GM21423 (cell line): ENCODE measurements around the gene FBXO24.
"Not testable (repeated sequence)": the region's sequence is repeated elsewhere in the genome, so short reads cannot be mapped to it uniquely, and the experiment has no call there.

Source experiments
- ATAC-seq: cut with Tn5 transposase; IDR thresholded peaks from one replicate; pipeline ENCODE4 v1.9.1; 2021; ENCODE audit warnings: mild to moderate bottlenecking, moderate library complexity; ENCODE audit not compliant: unreplicated experiment

FBXO24 gene

GRCh38 chr7:100586266-100587025, at the start of gene FBXO24:
Gene FBXO24, plus strand, starts transcription at chr7:100586328. Its CDS starts 298 bp downstream, at chr7:100586626.
- peak; percentile 77 for ATAC-seq

DNA sequence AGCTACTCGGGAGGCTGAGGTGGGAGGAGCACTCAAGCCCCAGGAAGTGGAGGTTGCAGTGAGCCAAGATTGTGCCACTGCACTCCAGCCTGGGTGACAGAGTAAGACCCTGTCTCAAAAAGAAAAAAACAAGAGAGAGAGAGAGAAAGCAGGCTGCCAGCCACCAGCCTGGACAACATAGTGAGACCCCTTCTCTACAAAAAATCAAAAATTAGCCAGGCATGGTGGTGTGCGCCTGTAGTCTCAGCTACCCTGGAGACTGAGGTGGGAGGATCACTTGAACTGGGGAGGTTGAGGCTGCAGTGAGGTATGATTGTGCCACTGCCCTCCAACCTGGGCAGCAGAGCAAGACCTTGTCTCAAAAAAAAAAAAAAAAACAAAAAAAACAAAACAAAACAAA, 49.4 kb upstream of the FBXO24 start:
- not testable (repeated sequence) for ATAC-seq

GRCh38 chr7:100538348-100538653, 47.8 kb upstream of the FBXO24 start:
- ATAC-seq = no peak

DNA sequence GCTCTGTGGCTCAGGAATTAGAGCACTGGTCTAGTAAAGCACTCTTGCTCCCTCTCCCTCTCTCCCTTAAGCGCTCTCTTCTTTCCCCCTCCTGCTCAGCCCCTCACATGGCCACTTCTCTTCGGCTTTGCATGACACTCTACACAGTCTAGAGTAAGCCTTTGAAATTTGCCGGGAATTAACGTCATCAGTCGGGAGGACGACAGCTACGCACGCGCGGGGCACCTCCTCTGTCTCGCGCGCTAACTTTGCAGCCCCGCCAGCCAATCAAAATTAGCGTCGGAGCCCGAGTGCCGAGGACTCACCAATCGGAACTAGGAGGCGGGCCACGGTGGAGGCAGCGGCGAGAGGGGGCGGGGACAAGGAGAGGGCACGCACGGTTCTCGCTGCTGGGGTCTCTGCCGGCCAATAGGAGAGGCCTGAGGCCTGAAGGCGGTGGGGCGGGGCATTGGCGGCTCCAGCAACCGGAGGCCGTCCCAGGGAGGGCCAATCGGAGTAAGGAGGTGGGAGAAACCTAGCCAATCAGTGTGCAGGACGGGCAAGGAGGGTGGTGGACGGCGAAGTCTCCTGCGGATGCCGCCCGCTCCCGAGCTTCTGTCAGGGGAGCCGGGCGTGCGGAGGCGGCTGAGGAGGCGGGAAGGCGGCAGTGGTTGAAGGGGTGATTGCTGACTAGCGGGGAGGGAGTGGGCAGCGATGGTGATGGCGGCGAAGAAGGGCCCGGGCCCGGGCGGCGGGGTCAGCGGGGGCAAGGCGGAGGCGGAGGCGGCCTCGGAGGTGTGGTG, 47.3 kb upstream of the FBXO24 start, which contains the start of gene AGFG2:
AGFG2 (plus strand) TSS at position 550 of the 782 bp plus-strand sequence; CDS start at position 694, 144 bp downstream.
- ATAC-seq = peak; percentile 96

- no peak for ATAC-seq
Measured at GRCh38 chr7:100539436-100540006, 46.6 kb upstream of the FBXO24 start.

DNA sequence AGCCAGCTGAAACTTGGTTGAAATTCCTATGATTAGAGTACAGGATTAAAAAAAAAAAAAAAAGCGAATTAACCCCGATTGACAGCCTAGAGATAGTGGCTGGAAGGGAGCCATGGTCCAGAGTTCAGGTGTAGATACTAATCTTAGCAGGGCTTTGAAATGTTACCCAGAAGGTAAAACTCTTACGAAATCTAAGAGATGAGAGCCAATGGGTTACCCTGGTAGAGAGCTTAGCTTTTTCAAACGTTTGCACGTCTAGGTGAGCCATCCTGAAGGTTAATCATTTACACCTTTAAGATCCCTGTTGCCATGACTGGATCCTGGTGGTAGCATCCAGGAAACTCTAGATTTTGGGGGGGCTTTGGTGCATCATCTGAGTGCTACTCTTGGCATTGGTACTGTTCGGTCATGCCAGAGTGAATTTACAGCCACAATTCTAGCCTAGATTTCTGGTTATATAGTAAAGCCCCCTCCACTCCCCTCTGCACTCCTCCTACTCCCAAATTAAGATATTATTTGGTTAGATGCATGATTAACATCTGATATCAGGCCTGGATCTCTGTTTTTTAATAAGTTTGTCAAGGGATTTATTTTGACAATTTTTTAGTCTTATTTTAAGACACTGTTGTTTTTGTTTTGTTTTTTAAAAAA, 45.9 kb upstream of the FBXO24 start:
- no peak for ATAC-seq

DNA sequence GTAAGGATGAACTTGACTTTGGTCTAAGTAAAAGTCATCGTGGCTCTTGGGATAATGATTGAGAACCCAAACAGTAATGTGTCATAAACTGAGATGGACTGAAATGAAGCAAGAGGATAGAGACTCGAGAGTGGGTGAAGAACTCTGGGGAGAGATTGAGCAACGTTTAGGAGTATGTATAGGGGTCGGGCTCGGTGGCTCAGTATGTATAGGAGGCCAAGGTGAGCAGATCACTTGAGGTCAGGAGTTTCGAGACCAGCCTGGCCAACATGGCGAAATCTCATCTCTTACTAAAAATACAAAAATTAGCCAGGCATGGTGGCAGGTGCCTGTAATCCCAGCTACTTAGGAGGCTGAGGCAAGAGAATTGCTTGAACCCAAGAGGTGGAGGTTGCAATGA, 44.8 kb upstream of the FBXO24 start:
- not testable (repeated sequence) for ATAC-seq

DNA sequence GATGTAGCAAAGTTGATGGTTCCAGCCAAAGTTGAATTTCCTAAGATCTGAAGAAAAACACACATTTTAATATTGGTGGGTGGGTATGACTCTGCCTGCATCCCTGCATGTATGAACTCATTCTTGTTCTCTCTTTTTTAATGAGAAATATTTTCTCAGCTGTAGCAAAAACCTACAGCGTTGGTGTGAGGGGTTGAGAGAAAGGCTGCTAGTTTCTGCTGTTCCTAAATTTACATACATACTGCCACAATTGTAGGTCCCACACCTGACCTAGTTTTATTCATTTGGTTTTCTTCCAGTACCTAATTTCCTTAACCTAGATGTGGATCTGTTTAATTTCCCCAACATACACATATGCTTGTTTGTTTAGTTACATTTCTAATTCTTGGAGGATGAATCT, 42.5 kb upstream of the FBXO24 start:
- ATAC-seq = no peak

- ATAC-seq = no peak
Measured at GRCh38 chr7:100544386-100544785, 41.7 kb upstream of the FBXO24 start.

GRCh38 chr7:100544967-100545359, 41.2 kb upstream of the FBXO24 start:
- ATAC-seq = no peak

DNA sequence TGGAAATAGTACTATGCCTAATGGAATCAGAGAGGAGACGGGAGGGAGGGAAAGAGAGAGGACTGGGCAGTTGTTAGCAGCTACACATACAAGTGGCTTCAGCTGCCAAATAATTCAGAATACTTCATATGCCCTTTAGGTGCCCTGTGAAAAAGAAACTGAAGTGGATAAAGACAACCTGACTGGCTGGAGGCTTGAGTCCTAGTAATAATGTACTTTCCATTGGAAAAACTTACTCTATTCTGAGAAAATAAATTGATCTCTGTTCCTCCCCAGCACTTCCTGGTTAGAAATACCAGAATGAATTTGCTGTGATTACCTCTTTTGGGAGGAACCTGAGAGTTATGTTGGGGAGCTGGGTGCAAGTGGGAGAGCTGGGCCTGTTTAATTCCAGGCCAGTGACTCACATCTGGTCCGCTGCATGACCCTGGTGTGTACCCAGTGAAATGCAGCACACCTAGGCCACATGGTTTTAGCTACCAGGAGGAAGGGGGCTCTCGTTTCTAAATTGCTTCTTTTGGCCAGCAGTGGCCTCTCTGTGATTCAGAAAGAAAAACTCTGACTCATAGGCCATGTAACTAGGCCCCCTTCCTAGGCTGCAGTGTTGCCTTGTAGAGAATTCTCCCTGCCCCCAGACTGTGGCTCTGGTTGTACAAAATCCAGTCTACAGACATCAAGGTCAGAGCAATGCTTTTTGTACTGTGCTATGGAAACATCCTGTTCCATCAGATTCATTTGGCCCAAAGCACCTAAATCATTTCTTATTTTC, 40.6 kb upstream of the FBXO24 start:
- peak; percentile 58 for ATAC-seq

DNA sequence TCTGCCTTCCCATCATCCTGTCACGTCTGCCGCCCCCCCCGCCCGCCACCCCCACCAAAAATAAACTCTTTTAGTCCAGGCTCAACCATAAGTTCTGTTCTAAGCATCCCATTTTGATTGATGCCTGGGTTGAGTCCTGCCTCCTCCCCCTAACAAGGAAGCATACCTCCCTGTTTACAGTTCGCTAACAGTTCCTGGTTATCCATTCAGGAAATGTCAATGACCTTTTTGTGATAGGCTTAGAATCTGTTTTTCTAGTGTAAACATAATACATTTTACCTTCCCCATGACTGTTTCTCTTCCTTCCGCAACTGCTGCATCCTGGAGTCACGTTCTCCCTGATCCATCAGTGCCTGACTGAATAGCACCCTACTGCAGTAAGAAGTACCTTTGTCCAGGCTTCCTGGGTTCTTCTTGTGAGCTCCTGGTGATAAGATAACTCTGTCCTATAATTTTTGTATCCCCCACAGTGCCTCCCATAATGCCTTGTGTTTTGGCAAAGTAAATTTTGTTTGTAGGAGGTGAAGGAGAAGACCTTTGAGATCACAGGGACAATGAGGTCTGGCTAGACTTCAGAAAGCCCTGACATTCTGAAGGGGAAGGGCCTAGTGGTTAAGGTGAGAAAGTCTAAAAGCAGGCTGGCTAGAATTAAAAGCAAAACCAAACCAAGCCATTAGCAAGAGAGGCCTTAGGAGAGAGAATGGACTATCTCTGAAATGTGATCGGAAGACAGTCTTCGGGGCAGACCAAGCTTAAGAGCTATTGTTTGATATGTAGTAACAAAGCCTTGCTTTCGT, 39.8 kb upstream of the FBXO24 start:
- ATAC-seq = peak; percentile 34

- no peak for ATAC-seq
Measured at GRCh38 chr7:100546926-100547800, 39.0 kb upstream of the FBXO24 start.

- no peak for ATAC-seq
Measured at GRCh38 chr7:100547872-100548271, 38.3 kb upstream of the FBXO24 start.

GRCh38 chr7:100548446-100548845, 37.7 kb upstream of the FBXO24 start:
- ATAC-seq = not testable (repeated sequence)

DNA sequence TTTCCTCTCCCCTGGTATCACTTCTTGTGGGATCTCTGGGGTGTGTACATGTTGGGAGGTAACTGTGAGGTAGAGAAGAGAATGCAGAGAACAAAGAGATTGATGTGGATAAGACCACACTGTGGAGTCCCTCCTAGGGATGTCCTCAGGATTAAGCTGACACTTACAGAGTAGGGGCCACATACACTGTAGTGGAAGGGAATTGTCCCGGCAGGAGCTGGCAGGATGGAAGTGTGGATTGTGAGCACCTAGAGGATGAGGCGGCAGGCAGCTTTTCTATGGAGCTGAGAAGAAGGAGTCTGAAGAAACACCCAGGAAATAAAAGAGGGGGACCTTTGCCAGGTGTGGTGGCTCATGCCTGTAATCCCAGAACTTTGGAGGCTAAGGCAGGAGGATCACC, 33.6 kb upstream of the FBXO24 start:
- no peak for ATAC-seq

DNA sequence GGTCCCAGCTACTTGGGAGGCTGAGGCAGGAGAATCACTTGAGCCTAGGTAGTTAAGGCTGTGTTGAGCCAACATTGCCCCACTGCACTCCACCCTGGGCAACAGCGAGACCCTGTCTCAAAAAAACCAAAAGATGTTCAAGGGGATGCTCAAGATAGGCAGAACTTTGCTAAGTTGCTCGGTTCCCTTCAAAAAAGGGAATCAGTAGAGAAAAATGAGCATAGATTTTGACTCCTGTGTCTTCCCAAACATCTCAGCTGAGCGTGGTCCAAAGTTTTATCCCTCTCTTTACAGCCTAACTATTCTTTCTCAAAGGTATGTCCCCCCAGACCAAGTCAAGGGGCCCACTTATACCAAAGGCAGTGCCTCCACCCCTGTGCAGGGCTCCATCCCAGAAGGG, 33.1 kb upstream of the FBXO24 start:
- ATAC-seq = no peak

- no peak for ATAC-seq
Measured at GRCh38 chr7:100555701-100556100, 30.4 kb upstream of the FBXO24 start.

GRCh38 chr7:100556541-100556940, 29.6 kb upstream of the FBXO24 start:
- no peak for ATAC-seq
